Tibial nerve (tissue), 4 donors: Measurements from ENCODE around the gene DPM2. TPM values are rescaled to one million over a fixed set of nuclear protein-coding genes. Genes with fewer than 3 reads are reported as not detected.
A peak's percentile ranks its signal among the peaks of the same experiment; 100 is the strongest.

Experiments
- DNase-seq, 2 donors: peaks; one replicate each; pipeline ENCODE4 v3.0.0-alpha.2; 2019; ENCODE audit warnings: low spot score in 2 of 2
- H3K27ac ChIP-seq, 4 donors: fragments of 200-600 bp; sonication (generic) in 3 of 4; one replicate each; pipeline ENCODE4 v1.5.1; 2017 to 2019; ENCODE audit warnings: mild to moderate bottlenecking in 1 of 4
- H3K27me3 ChIP-seq, 2 donors: fragments of 200-600 bp; sonication (generic) in 1 of 2; one replicate each; pipeline versions ENCODE4 v1.5.1 to v1.6.0; 2017 to 2019
- H3K36me3 ChIP-seq, 3 donors: fragments of 200-600 bp; sonication (generic); one replicate each; pipeline ENCODE4 v1.5.1; 2018 to 2019
- H3K4me1 ChIP-seq, 4 donors: fragments of 200-600 bp; sonication (generic) in 3 of 4; one replicate each; pipeline ENCODE4 v1.5.1; 2017 to 2019
- H3K4me3 ChIP-seq, 4 donors: fragments of 200-600 bp; sonication (generic) in 3 of 4; one replicate each; pipeline ENCODE4 v1.5.1; 2017 to 2019; ENCODE audit warnings: mild to moderate bottlenecking in 1 of 4, moderate library complexity in 1 of 4
- H3K9me3 ChIP-seq, 4 donors: fragments of 200-600 bp; sonication (generic) in 3 of 4; one replicate each; pipeline ENCODE4 v1.5.1; 2017 to 2019
- EP300 ChIP-seq, 2 donors: sonication (generic); formaldehyde crosslinking; IDR thresholded peaks; one replicate each; pipeline ENCODE4 v1.6.1; 2017; ENCODE audit warnings: antibody characterized with exemption in 2 of 2, mild to moderate bottlenecking in 1 of 2
- POLR2A ChIP-seq, 2 donors: fragments of 450-650 bp; IDR thresholded peaks; one replicate each; pipeline ENCODE4 v1.6.1; 2017; ENCODE audit warnings: antibody characterized with exemption in 2 of 2, mild to moderate bottlenecking in 2 of 2, moderate library complexity in 2 of 2
- WGBS, 2 donors: methylation state at CpG; one replicate each; pipeline ENCODE4 v1.1.5; 2018; 5-methylcytosine and 5-hydroxymethylcytosine counted together
- total RNA-seq, 4 donors: library from RNA; depleted of rRNA; stranded (reverse); fragments of >200 nt; gene quantifications; one replicate each; pipeline ENCODE4 v1.1.0, GENCODE V29; 2016
- TF ChIP-seq, protein P1 (sequence below), 5 experiments: fragments of 200-600 bp in 3 of 5; fragments of 450-650 bp in 2 of 5; sonication (generic) in 3 of 5; IDR thresholded peaks; one replicate each; pipeline ENCODE4 v1.5.1; 2016 to 2019; ENCODE audit warnings: antibody characterized with exemption in 5 of 5, mild to moderate bottlenecking in 3 of 5, moderate library complexity in 2 of 5

The DPM2 gene
- total RNA-seq, 4 donors from 2014 or later, result 9.0 to 21.9 (median 14.7) TPM

DNA sequence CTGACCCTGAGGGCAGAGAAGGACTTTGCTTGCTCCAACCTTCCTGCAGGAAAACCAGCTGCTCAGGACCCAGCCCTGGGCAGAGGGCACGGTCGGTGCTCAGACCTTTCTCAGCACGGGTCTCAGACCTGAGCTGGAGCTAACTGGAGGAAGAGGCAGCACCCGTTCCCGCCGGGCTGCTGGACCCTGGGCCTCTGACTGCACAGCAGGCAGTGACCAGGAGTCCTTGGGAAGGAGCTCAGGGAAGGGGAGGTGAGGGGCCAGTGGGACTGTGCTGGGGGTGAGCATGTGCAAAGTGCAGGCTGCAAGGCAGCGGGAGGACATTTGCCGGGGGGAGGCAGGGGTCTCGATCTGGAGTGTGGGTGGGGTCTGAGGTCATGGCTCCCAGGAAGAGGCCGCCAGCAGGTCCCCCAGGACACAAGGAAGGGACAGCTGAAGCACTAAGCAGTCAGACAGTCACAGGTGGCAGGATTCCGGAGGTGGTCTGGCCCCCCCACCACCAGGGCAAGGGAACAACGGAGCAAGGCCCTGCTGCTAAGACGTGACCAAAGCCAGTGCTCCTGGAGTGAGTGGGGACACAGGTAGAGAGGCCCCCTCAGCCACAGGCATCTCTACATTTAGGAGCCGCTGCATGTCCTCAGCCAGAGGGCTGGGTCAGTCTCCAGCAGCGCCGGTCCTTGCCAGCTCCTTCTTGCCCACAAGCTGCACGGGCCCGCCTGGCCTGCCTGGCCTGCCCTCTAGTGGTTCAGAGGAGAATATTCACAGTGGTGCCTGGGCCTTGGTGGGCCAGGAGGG lies 4.8 kb upstream of the DPM2 start:
- WGBS, 2 donors, result 49 to 50% methylated on average over 14 to 18 of the region's 18 CpGs
- DNase-seq, result peak in 1 of 2 donors; percentile 62

DNA sequence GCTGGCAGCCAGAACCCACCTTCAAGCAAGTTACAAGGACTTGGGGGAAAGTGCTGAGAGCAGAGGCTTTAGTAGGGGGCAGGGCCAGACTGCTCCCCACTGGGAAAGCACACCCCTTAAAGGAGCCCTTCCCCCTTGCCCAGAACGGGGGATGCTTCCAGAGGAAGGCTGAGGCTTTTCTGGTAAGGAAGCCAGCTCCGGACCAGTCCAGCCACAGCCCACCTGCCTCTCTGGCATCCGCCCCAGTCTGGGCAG lies 4.2 kb upstream of the DPM2 start:
- peak overlapping the region; percentile 33 to 99 (median 69) for H3K27ac ChIP-seq
- 44 to 58% methylated on average over 3 of the region's 3 CpGs for WGBS, 2 donors
- no peaks in the 10 kb centered on the region for H3K27me3 ChIP-seq
- H3K4me3 ChIP-seq, result no peak overlapping the region
- H3K4me1 ChIP-seq, result peaks cover 2 to 84% (median 36%) of the 10 kb centered on the region in 4 donors
- TF ChIP-seq, protein P1, sequence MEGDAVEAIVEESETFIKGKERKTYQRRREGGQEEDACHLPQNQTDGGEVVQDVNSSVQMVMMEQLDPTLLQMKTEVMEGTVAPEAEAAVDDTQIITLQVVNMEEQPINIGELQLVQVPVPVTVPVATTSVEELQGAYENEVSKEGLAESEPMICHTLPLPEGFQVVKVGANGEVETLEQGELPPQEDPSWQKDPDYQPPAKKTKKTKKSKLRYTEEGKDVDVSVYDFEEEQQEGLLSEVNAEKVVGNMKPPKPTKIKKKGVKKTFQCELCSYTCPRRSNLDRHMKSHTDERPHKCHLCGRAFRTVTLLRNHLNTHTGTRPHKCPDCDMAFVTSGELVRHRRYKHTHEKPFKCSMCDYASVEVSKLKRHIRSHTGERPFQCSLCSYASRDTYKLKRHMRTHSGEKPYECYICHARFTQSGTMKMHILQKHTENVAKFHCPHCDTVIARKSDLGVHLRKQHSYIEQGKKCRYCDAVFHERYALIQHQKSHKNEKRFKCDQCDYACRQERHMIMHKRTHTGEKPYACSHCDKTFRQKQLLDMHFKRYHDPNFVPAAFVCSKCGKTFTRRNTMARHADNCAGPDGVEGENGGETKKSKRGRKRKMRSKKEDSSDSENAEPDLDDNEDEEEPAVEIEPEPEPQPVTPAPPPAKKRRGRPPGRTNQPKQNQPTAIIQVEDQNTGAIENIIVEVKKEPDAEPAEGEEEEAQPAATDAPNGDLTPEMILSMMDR (IDR thresholded peaks at IDR 0.05), result no peak
- no peak for TF ChIP-seq EP300 (IDR thresholded peaks at IDR 0.05)
- TF ChIP-seq POLR2A (IDR thresholded peaks at IDR 0.05), result no peak
- H3K36me3 ChIP-seq, result peaks cover 0 to 46% (median 6%) of the 10 kb centered on the region in 3 donors
- no peak for DNase-seq
- H3K9me3 ChIP-seq, result no peaks in the 10 kb centered on the region

More for the DNA sequence above, 4.8 kb upstream of the DPM2 start:
- Histone ChIP-seq H3K4me1 (peaks cover 0 to 84% (median 33%) of the 10 kb centered on the region in 4 donors), H3K27ac (peak overlapping the region; percentile 33 to 99 (median 69)), H3K9me3 (no peaks in the 10 kb centered on the region), H3K36me3 (peaks cover 0 to 46% (median 6%) of the 10 kb centered on the region in 3 donors), H3K27me3 (no peaks in the 10 kb centered on the region), H3K4me3 (no peak overlapping the region)
- TF ChIP-seq EP300 (IDR thresholded peaks at IDR 0.05) (peak in 1 of 2 donors; percentile 42), POLR2A (IDR thresholded peaks at IDR 0.05) (no peak)
- TF ChIP-seq, protein P1 (IDR thresholded peaks at IDR 0.05), result peak; percentile 86 to 96 (median 91)

DNA sequence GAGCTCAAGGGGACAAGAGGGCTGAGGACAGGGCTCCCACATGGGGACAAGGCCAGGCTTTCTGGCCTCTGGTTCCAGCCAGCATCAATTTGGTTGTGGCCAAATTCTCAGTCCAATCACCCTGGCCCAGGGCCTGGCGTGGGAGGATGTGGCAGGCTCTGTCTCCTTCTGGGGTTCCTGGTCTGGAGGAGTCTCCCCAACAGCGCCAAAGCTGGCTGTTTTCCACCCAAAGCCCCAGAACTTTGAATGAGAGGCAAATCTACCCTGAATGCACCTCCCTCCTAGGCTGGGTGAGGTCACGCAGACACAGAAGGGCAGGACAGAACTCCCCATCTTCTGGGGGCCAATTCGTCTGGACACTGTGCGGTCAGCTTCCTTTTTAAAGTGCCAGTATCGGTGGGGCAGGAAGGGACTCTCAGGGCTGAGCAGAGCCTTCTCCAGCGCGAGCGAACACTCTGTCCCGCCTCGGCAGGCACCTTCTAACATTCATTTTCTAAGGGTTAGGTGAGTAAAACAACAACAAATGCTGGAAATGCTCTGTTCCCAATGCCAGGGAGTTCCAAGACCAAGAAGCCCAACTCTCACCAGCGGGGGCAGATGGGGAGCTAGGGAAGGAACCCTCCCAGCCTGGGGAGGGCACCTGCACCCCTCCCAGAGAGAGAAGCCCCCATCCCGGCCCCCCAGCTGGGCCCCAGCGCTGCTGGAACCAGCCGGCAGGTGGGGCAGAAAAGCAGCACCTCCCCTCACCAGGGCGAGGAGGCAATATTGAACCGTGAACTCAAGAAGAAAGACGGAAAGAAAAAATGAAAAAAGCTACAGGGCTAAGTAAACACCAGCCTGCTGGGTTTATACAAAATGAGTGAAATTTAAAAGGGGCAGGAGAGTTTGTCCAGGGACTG lies 3.7 kb upstream of the DPM2 start:
- Histone ChIP-seq H3K27ac (peak overlapping the region; percentile 33 to 99 (median 69)), H3K4me1 (peaks cover 5 to 84% (median 37%) of the 10 kb centered on the region in 4 donors), H3K27me3 (no peaks in the 10 kb centered on the region), H3K4me3 (no peak overlapping the region), H3K9me3 (no peaks in the 10 kb centered on the region), H3K36me3 (peaks cover 0 to 40% (median 6%) of the 10 kb centered on the region in 3 donors)
- no peak for DNase-seq
- TF ChIP-seq, protein P1 (IDR thresholded peaks at IDR 0.05), result no peak
- no peak for TF ChIP-seq EP300 (IDR thresholded peaks at IDR 0.05)
- no peak for TF ChIP-seq POLR2A (IDR thresholded peaks at IDR 0.05)
- 62 to 64% methylated on average over 17 to 18 of the region's 18 CpGs for WGBS, 2 donors

GRCh38 chr9:127940593-127940992 lies 2.9 kb upstream of the DPM2 start:
- Histone ChIP-seq H3K4me3 (no peak overlapping the region), H3K4me1 (peaks cover 5 to 84% (median 35%) of the 10 kb centered on the region in 4 donors), H3K36me3 (peaks cover 0 to 42% (median 6%) of the 10 kb centered on the region in 3 donors), H3K27ac (peak overlapping the region in 2 of 4 donors; percentile 98 to 99), H3K9me3 (no peaks in the 10 kb centered on the region), H3K27me3 (no peaks in the 10 kb centered on the region)
- WGBS, 2 donors, result 78% methylated on average over 4 of the region's 4 CpGs
- TF ChIP-seq, protein P1 (IDR thresholded peaks at IDR 0.05), result no peak
- TF ChIP-seq POLR2A (IDR thresholded peaks at IDR 0.05), result no peak
- no peak for TF ChIP-seq EP300 (IDR thresholded peaks at IDR 0.05)
- DNase-seq, result no peak
